ENCODE measurements around the gene YAE1.

DNA sequence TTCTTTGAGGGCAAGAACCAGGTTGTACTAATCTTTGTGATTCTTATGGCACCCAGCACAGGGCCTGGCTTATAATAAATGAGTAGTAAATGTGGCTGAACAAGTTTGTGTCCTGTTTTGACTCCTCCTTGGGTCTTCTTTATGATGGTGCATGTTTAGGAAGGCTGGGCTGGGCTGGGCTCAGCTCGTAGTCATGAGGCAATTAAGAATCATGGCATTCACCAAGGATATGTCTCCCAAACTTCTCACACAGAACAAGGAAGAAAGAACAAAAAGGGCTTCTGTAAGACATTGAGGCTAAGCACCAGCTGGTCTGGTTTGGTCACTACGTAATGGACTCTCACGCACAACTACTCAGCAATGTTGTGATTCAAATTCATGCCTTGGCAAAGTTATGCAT lies 30.5 kb upstream of the YAE1 start:
- TF ChIP-seq, protein P1, sequence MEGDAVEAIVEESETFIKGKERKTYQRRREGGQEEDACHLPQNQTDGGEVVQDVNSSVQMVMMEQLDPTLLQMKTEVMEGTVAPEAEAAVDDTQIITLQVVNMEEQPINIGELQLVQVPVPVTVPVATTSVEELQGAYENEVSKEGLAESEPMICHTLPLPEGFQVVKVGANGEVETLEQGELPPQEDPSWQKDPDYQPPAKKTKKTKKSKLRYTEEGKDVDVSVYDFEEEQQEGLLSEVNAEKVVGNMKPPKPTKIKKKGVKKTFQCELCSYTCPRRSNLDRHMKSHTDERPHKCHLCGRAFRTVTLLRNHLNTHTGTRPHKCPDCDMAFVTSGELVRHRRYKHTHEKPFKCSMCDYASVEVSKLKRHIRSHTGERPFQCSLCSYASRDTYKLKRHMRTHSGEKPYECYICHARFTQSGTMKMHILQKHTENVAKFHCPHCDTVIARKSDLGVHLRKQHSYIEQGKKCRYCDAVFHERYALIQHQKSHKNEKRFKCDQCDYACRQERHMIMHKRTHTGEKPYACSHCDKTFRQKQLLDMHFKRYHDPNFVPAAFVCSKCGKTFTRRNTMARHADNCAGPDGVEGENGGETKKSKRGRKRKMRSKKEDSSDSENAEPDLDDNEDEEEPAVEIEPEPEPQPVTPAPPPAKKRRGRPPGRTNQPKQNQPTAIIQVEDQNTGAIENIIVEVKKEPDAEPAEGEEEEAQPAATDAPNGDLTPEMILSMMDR (conservative IDR thresholded peaks at IDR 0.05), result no peak
- TF ChIP-seq EZH2 (IDR thresholded peaks at IDR 0.05; ENCODE audit: low read depth), result no peak

Measured in PC-9 (cell line).